PC-3 (cell line): Measurements from ENCODE around the gene CRYGN. TPM values are rescaled to one million over a fixed set of nuclear protein-coding genes. Genes with fewer than 3 reads are reported as not detected.

Experiments
- ATAC-seq: fragments of 200-7000 bp; cut with Tn5 transposase; 2 replicates; pipeline ENCODE4 v1.9.1; 2020; ENCODE audit warnings: mild to moderate bottlenecking, moderate library complexity
- BruUV-seq: library from RNA; stranded (reverse); fragments of 400-500 nt; replicated peaks from 2 replicates; lab custom pipeline; 2021; lab: Mats Ljungman, UMichigan
- CTCF ChIA-PET: fragments of 300-600 bp; sonication (Branson Sonifier 250); formaldehyde crosslinking; loops from one replicate; lab custom pipeline; 2022; ENCODE audit warnings: antibody characterized with exemption; lab: Charles Lee
- POLR2A ChIA-PET: fragments of 300-600 bp; sonication (Branson Sonifier 250); formaldehyde crosslinking; loops from one replicate; lab custom pipeline; 2022; ENCODE audit warnings: antibody characterized with exemption; ENCODE audit not compliant: unreplicated experiment; lab: Charles Lee
- DNase-seq: peaks from one replicate; pipeline ENCODE4 v3.0.0-alpha.2; 2015
- H2AFZ ChIP-seq: fragments of 300-600 bp; sonication (generic); 2 replicates; pipeline ENCODE4 v1.6.0; 2016; ENCODE audit warnings: antibody characterized with exemption, low read length
- H3F3A ChIP-seq: fragments of 300-600 bp; sonication (generic); one replicate; pipeline ENCODE4 v1.6.0; 2017; ENCODE audit warnings: antibody characterized with exemption, low read length, control low read depth, mild to moderate bottlenecking; ENCODE audit not compliant: unreplicated experiment
- H3K27ac ChIP-seq: fragments of 300-600 bp; sonication (generic); 2 replicates; pipeline ENCODE4 v1.5.1; 2016; ENCODE audit warnings: mild to moderate bottlenecking, low read length
- H3K27me3 ChIP-seq: fragments of 300-600 bp; sonication (generic); 2 replicates; pipeline ENCODE4 v1.6.1; 2016; ENCODE audit warnings: low read length, mixed read lengths
- H3K36me3 ChIP-seq: fragments of 300-600 bp; sonication (generic); 2 replicates; pipeline ENCODE4 v1.6.1; 2016; ENCODE audit warnings: low read depth, mixed run types, low read length, mixed read lengths
- H3K4me1 ChIP-seq: fragments of 300-600 bp; sonication (generic); 2 replicates; pipeline ENCODE4 v1.5.1; 2016; ENCODE audit warnings: low read length; ENCODE audit not compliant: insufficient read depth
- H3K4me2 ChIP-seq: fragments of 300-600 bp; sonication (generic); 2 replicates; pipeline ENCODE4 v1.6.0; 2016; ENCODE audit warnings: low read length
- H3K4me3 ChIP-seq: fragments of 300-600 bp; sonication (generic); 2 replicates; pipeline ENCODE4 v1.5.1; 2016; ENCODE audit warnings: mild to moderate bottlenecking, low read length, mixed read lengths
- H3K79me2 ChIP-seq: fragments of 300-600 bp; sonication (generic); 2 replicates; pipeline ENCODE4 v1.6.1; 2017; ENCODE audit warnings: low read length, mixed read lengths
- H3K9ac ChIP-seq: fragments of 300-600 bp; sonication (generic); 2 replicates; pipeline ENCODE4 v1.6.0; 2016; ENCODE audit warnings: mild to moderate bottlenecking, low read length
- H3K9me2 ChIP-seq: fragments of 300-600 bp; sonication (generic); replicated peaks from 2 replicates; pipeline ENCODE4 v1.6.1; 2016; ENCODE audit warnings: mixed run types, low read length, mixed read lengths
- H3K9me3 ChIP-seq: fragments of 300-600 bp; sonication (generic); 2 replicates; pipeline ENCODE4 v1.6.1; 2016; ENCODE audit warnings: low read length, mixed read lengths
- H4K20me1 ChIP-seq: fragments of 300-600 bp; sonication (generic); 2 replicates; pipeline ENCODE4 v1.6.1; 2016; ENCODE audit warnings: low read length, mixed read lengths
- EZH2 ChIP-seq: fragments of 300-600 bp; sonication (generic); IDR thresholded peaks from one replicate; pipeline ENCODE4 v1.6.1; 2017; ENCODE audit warnings: antibody characterized with exemption, mild to moderate bottlenecking, low read length; ENCODE audit not compliant: unreplicated experiment
- EZH2phosphoT487 ChIP-seq: fragments of 300-600 bp; sonication (generic); IDR thresholded peaks from 2 replicates; pipeline ENCODE4 v1.6.1; 2018; ENCODE audit warnings: mild to moderate bottlenecking, antibody characterized with exemption, low read length, borderline replicate concordance
- intact Hi-C: fragments of 100-400 bp; cut with micrococcal nuclease; formaldehyde crosslinking; loops from 2 replicates; pipeline ENCODE4 v1.9.0; 2023
- total RNA-seq: library from RNA; depleted of rRNA; stranded (reverse); fragments of >200 nt; gene quantifications from 2 replicates; pipeline ENCODE4 v1.2.3, GENCODE V29; 2014
- TF ChIP-seq, protein P1 (sequence below): fragments of 300-600 bp; sonication (generic); conservative IDR thresholded peaks from 2 replicates; pipeline ENCODE4 v1.5.1; 2017; ENCODE audit warnings: antibody characterized with exemption, low read depth, mild to moderate bottlenecking, low read length

The CRYGN gene
- total RNA-seq, 1 experiment from 2014 or later: 0.11 TPM

DNA sequence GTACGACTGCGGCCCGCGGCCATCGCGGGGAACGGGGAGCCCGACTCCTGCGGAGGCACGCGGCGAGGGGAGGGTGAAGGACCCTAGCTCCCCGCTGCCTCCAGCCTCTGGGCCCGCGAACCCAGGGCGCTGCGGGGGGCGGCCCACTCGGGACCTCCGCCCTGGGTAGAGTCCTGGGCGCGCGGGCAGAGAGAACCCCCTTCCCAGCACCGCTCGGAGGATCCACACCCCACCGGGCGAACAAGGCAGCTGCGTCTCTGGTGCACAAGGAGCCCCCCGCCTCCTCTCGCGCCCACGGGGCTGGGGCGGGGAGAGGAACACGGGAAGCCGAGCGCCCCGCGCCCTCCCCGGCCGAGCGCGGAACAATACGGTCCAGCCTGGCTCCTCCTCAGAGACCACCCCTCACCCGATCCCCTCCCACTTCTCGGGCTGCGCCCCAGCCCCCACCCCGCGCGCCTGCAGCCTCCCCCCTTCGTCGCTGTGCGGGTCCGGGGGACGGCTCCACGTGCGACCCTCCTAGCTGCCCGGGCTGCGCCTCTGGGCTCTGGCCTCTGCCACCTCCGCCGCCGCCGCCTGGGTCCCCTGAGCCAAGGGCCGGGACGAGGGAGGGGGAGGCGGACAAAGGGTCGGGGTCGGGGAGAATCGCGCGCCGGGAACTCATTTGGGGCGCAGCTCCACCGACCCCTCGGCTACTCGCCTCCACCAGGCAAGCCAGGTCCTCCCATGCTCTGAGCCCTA is 30.1 kb downstream of the CRYGN start, which contains the start of gene WDR86:
Gene WDR86, minus strand, starts transcription at position 372 of the 738 bp plus-strand sequence. CDS start 449 bp downstream, outside the sequence.
- no peaks in the 10 kb centered on the region for H3K9me3 ChIP-seq
- no peaks in the 10 kb centered on the region for H3K79me2 ChIP-seq
- H3K4me3 ChIP-seq: no peak within 1 kb of the TSS
- no peaks in the 10 kb centered on the region for H3K36me3 ChIP-seq
- BruUV-seq: no TSS peak
- no peak within 1 kb of the TSS for H3K9ac ChIP-seq
- CTCF ChIA-PET: no interaction called here
- intact Hi-C loops: no loop called here
- no peak for TF ChIP-seq EZH2phosphoT487
- TF ChIP-seq, protein P1, sequence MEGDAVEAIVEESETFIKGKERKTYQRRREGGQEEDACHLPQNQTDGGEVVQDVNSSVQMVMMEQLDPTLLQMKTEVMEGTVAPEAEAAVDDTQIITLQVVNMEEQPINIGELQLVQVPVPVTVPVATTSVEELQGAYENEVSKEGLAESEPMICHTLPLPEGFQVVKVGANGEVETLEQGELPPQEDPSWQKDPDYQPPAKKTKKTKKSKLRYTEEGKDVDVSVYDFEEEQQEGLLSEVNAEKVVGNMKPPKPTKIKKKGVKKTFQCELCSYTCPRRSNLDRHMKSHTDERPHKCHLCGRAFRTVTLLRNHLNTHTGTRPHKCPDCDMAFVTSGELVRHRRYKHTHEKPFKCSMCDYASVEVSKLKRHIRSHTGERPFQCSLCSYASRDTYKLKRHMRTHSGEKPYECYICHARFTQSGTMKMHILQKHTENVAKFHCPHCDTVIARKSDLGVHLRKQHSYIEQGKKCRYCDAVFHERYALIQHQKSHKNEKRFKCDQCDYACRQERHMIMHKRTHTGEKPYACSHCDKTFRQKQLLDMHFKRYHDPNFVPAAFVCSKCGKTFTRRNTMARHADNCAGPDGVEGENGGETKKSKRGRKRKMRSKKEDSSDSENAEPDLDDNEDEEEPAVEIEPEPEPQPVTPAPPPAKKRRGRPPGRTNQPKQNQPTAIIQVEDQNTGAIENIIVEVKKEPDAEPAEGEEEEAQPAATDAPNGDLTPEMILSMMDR: no peak
- TF ChIP-seq EZH2: no peak
- POLR2A ChIA-PET: no interaction called here
- H3K9me2 ChIP-seq: no peaks in the 10 kb centered on the region
- ATAC-seq (no peak), DNase-seq (no peak)
- H2AFZ ChIP-seq: no peak within 1 kb of the TSS
- peaks cover 19% of the 10 kb centered on the region for H3K27me3 ChIP-seq
- no peak within 1 kb of the TSS for H3K27ac ChIP-seq
- H3K4me1 ChIP-seq: no peaks in the 10 kb centered on the region
- no peak within 1 kb of the TSS for H3K4me2 ChIP-seq
- no peaks in the 10 kb centered on the region for H3F3A ChIP-seq
- H4K20me1 ChIP-seq: no peaks in the 10 kb centered on the region

DNA sequence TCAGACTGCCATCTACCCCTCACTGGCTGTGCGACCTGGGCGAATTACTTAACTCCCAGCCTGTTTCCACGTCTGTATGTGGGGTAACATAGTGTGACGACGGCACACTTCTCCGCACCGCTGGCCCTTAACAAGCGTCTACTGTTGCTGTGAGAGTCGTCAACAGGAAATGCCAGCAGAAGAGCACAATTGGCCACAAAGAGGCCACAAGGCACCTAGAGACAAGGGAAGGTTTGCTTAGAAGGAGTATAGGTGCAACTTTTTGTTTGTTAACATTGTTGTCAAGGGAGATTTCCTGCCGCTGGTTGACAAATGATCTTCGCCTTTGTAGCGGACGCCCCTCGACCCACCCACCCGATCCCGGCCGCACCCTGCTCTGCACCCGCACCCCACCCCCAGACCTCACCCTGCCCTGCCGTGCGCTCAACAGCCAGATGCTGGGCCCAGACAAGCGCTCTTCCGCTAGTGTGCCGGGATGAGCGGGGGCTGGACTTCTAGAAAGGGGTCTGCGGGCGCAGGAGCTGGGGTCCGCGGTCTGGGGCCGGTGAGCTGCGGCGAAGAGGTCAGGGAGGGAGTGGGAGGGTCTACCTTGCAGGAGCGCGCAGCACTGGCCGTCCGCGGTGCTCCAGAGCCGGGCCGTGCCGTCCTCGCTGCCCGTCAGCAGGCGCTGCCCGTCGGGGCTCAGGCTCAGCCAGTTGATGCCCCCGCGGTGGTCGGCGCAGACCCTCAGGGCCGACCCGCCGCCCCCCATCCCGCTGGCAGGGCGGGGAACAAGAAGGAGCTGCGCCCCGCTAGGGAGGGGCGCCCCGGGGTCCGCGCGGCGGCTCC is 30.9 kb downstream of the CRYGN start:
- CTCF ChIA-PET: no interaction called here
- ATAC-seq: no peak; the same call in 1 of the 2 replicates
- no peak overlapping the region for H3K27ac ChIP-seq

More for the DNA sequence above, 30.9 kb downstream of the CRYGN start:
- no peak for DNase-seq
- Histone ChIP-seq H4K20me1 (no peaks in the 10 kb centered on the region), H3F3A (no peaks in the 10 kb centered on the region), H3K4me1 (no peaks in the 10 kb centered on the region), H3K79me2 (no peaks in the 10 kb centered on the region), H3K27me3 (peaks cover 13% of the 10 kb centered on the region), H3K9me3 (no peaks in the 10 kb centered on the region), H2AFZ (no peak overlapping the region), H3K36me3 (no peaks in the 10 kb centered on the region), H3K4me2 (no peak overlapping the region), H3K9ac (no peak overlapping the region), H3K4me3 (no peak overlapping the region), H3K9me2 (no peaks in the 10 kb centered on the region)
- POLR2A ChIA-PET: no interaction called here
- no peak for TF ChIP-seq EZH2
- TF ChIP-seq EZH2phosphoT487: no peak
- TF ChIP-seq, protein P1: no peak
- BruUV-seq: no TSS peak
- intact Hi-C loops: no loop called here
